Activated CD4-positive, alpha-beta T cell treated with anti-CD3 and anti-CD28 coated beads, Interleukin-2, Interleukin-6, amounts not matched to agents 100 ng/mL and 50 ng/mL, durations not matched to agents 16 hours and 8 hours (primary cell): ENCODE data around the gene SEMA3D.
"Not testable (repeated sequence)": the region's sequence is repeated elsewhere in the genome, so short reads cannot be mapped to it uniquely, and the experiment has no call there.

Experiments
- DNase-seq: peaks from one replicate; pipeline ENCODE4 v3.0.0-alpha.2; 2020

The SEMA3D gene

GRCh38 chr7:85022064-85022697 is 164.7 kb downstream of the SEMA3D start:
- no peak for DNase-seq

- no peak for DNase-seq
These were observed 165.7 kb downstream of the SEMA3D start for GRCh38 chr7:85021101-85021704.

GRCh38 chr7:85019778-85020177 is 167.1 kb downstream of the SEMA3D start:
- DNase-seq = no peak

- no peak for DNase-seq
These were observed 167.7 kb downstream of the SEMA3D start for GRCh38 chr7:85019176-85019575.

- no peak for DNase-seq
These were observed 168.4 kb downstream of the SEMA3D start for GRCh38 chr7:85018498-85018897.

GRCh38 chr7:85016286-85016685 is 170.6 kb downstream of the SEMA3D start:
- DNase-seq = no peak

- DNase-seq = no peak
These were observed 171.8 kb downstream of the SEMA3D start for GRCh38 chr7:85014936-85015660.

- no peak for DNase-seq
These were observed 175.7 kb downstream of the SEMA3D start for GRCh38 chr7:85011127-85011526.

GRCh38 chr7:85010306-85010705 is 176.6 kb downstream of the SEMA3D start:
- DNase-seq = no peak

- DNase-seq = no peak
These were observed 180.1 kb downstream of the SEMA3D start for GRCh38 chr7:85006754-85007153.

GRCh38 chr7:85004402-85004801 is 182.5 kb downstream of the SEMA3D start:
- no peak for DNase-seq

GRCh38 chr7:85001495-85002345 is 185.1 kb downstream of the SEMA3D start:
- DNase-seq = no peak

GRCh38 chr7:85000735-85001350 is 186.0 kb downstream of the SEMA3D start:
- no peak for DNase-seq

- no peak for DNase-seq
These were observed 187.4 kb downstream of the SEMA3D start for GRCh38 chr7:84999450-84999849.

- no peak for DNase-seq
These were observed 188.2 kb downstream of the SEMA3D start for GRCh38 chr7:84998665-84999064.

GRCh38 chr7:84997626-84998025 is 189.2 kb downstream of the SEMA3D start:
- peak; percentile 40 for DNase-seq

- DNase-seq = not testable (repeated sequence)
These were observed 193.9 kb downstream of the SEMA3D start for GRCh38 chr7:84992954-84993353.

GRCh38 chr7:84985073-84985784 is 201.6 kb downstream of the SEMA3D start:
- DNase-seq = no peak

- no peak for DNase-seq
These were observed 204.7 kb downstream of the SEMA3D start for GRCh38 chr7:84982199-84982598.

GRCh38 chr7:84981055-84981976 is 205.5 kb downstream of the SEMA3D start:
- DNase-seq = no peak

- DNase-seq = no peak
These were observed 211.2 kb downstream of the SEMA3D start for GRCh38 chr7:84975586-84976185.
